A549 (cell line): ENCODE measurements around the gene CAMTA1. TPM values are rescaled to one million over a fixed set of nuclear protein-coding genes. Genes with fewer than 3 reads are reported as not detected.
"Not testable (repeated sequence)": the region's sequence is repeated elsewhere in the genome, so short reads cannot be mapped to it uniquely, and the experiment has no call there.

ENCODE experiments used
- ATAC-seq, 2 experiments: fragments of 200-7000 bp in 1 of 2; fragments of >200 bp in 1 of 2; cut with Nextera tagmentation in 1 of 2; cut with Tn5 transposase in 1 of 2; 3 replicates each; pipeline versions ENCODE4 v1.8.0 to v1.9.1; 2018 to 2020; ENCODE audit warnings: mild to moderate bottlenecking in 1 of 2, moderate library complexity in 1 of 2
- CTCF ChIA-PET: fragments of 300-600 bp; sonication (Branson Sonifier 250); formaldehyde crosslinking; extraction: SDS; loops from one replicate; lab custom pipeline; 2021; ENCODE audit warnings: antibody characterized with exemption, inconsistent platforms; lab: Yijun Ruan, JAX
- POLR2A ChIA-PET: fragments of 350-600 bp; formaldehyde crosslinking; extraction: SDS; loops from one replicate; lab custom pipeline; 2021; ENCODE audit warnings: antibody characterized with exemption, inconsistent platforms; lab: Yijun Ruan, JAX
- DNase-seq, 2 experiments: peaks; one replicate each; pipeline versions ENCODE4 v3.0.0 to v3.0.0-alpha.2; 2011 to 2016; ENCODE audit warnings: low read depth in 1 of 2, low spot score in 1 of 2
- FAIRE-seq: peaks from 2 replicates; lab custom pipeline; 2011; peaks lifted over from hg19 to GRCh38; lab: Jason Lieb, UNC
- H3K27ac ChIP-seq, 2 experiments: fragments of >200 bp; sonication (Bioruptor Twin); formaldehyde crosslinking; 3 replicates each; pipeline ENCODE4 v1.5.1; 2016 to 2017
- H3K4me1 ChIP-seq: fragments of >200 bp; sonication (Bioruptor Twin); formaldehyde crosslinking; 3 replicates; pipeline ENCODE4 v1.6.1; 2016
- H3K4me2 ChIP-seq: fragments of >200 bp; sonication (Bioruptor Twin); formaldehyde crosslinking; 3 replicates; pipeline ENCODE4 v1.6.1; 2016
- H3K4me3 ChIP-seq: fragments of >200 bp; sonication (Bioruptor Twin); formaldehyde crosslinking; 3 replicates; pipeline ENCODE4 v1.5.1; 2016
- H3K9me3 ChIP-seq: fragments of >200 bp; sonication (Bioruptor Twin); formaldehyde crosslinking; 3 replicates; pipeline ENCODE4 v1.6.1; 2016
- BCL3 ChIP-seq: fragments of >200 bp; sonication (Bioruptor Twin); formaldehyde crosslinking; IDR thresholded peaks from 3 replicates; pipeline ENCODE4 v1.6.1; 2016
- BHLHE40 ChIP-seq: IDR thresholded peaks from 2 replicates; pipeline ENCODE4 v1.6.1; 2012; ENCODE audit warnings: low read depth, low read length, inconsistent platforms
- CBX2 ChIP-seq: fragments of 200-600 bp; sonication (generic); IDR thresholded peaks from 2 replicates; pipeline ENCODE4 v1.6.1; 2016; ENCODE audit warnings: low read depth, mild to moderate bottlenecking, borderline replicate concordance
- CBX8 ChIP-seq: fragments of 200-600 bp; sonication (generic); IDR thresholded peaks from 2 replicates; pipeline ENCODE4 v1.6.1; 2016
- CEBPB ChIP-seq, 2 experiments: fragments of >200 bp in 1 of 2; sonication (Bioruptor Twin) in 1 of 2; formaldehyde crosslinking in 1 of 2; IDR thresholded peaks; 2 replicates each; pipeline ENCODE4 v1.6.1; 2012 to 2016
- E2F6 ChIP-seq: IDR thresholded peaks from 2 replicates; pipeline ENCODE4 v1.6.1; 2012; ENCODE audit warnings: low read depth, borderline replicate concordance
- EHF ChIP-seq: fragments of 250-450 bp; sonication (Bioruptor Pico); IDR thresholded peaks from 2 replicates; pipeline ENCODE4 v1.5.0; 2020; ENCODE audit warnings: mild to moderate bottlenecking
- FOSB ChIP-seq: fragments of 250-450 bp; sonication (Bioruptor Pico); IDR thresholded peaks from 2 replicates; pipeline ENCODE4 v1.5.0; 2020; ENCODE audit warnings: mild to moderate bottlenecking, moderate library complexity
- FOSL2 ChIP-seq, 2 experiments: fragments of 450-650 bp in 1 of 2; fragments of >200 bp in 1 of 2; sonication (Bioruptor Twin) in 1 of 2; formaldehyde crosslinking; IDR thresholded peaks; 2 replicates each; pipeline versions ENCODE4 v1.5.0 to v1.6.1; 2016 to 2020; ENCODE audit warnings: mild to moderate bottlenecking in 1 of 2, moderate library complexity in 1 of 2
- FOXS1 ChIP-seq: fragments of 250-450 bp; sonication (Bioruptor Pico); IDR thresholded peaks from 2 replicates; pipeline ENCODE4 v1.5.0; 2020; ENCODE audit warnings: mild to moderate bottlenecking, moderate library complexity
- JUNB ChIP-seq: fragments of >200 bp; sonication (Bioruptor Twin); formaldehyde crosslinking; IDR thresholded peaks from 2 replicates; pipeline ENCODE4 v1.6.1; 2016
- MAFK ChIP-seq: fragments of 450-650 bp; IDR thresholded peaks from 2 replicates; pipeline ENCODE4 v1.6.1; 2014; ENCODE audit not compliant: partially characterized antibody
- MYC ChIP-seq: IDR thresholded peaks from 2 replicates; pipeline ENCODE4 v1.6.1; 2012; ENCODE audit warnings: mild to moderate bottlenecking, inconsistent platforms, low read length, improper control_type of control experiment, borderline replicate concordance
- NFE2L2 ChIP-seq: fragments of 150-350 bp; conservative IDR thresholded peaks from 2 replicates; pipeline ENCODE4 v1.6.1; 2014; ENCODE audit warnings: low read length
- POLR2A ChIP-seq: IDR thresholded peaks from 2 replicates; pipeline ENCODE4 v1.6.1; 2012; ENCODE audit warnings: mild to moderate bottlenecking, low read length
- POLR2AphosphoS2 ChIP-seq: conservative IDR thresholded peaks from 2 replicates; pipeline ENCODE4 v1.6.1; 2012; ENCODE audit warnings: low read length, improper control_type of control experiment, inconsistent platforms
- ZSCAN20 ChIP-seq: fragments of 250-450 bp; sonication (Bioruptor Pico); IDR thresholded peaks from 2 replicates; pipeline ENCODE4 v1.8.0; 2022; ENCODE audit warnings: mild to moderate bottlenecking, moderate library complexity
- WGBS: methylation state at CpG from one replicate; pipeline ENCODE4 v1.1.6; 2017; ENCODE audit errors: missing lambda C conversion rate; 5-methylcytosine and 5-hydroxymethylcytosine counted together
- polyA plus RNA-seq, 4 experiments: library from polyadenylated mRNA; depleted of rRNA in 3 of 4; stranded (reverse); fragments of >200 nt; fragmentation: RNase III in 1 of 4; extraction: RNeasy Plus Mini Kit Qiagen cat#74134 plus additional on column Dnase treatment in 1 of 4; gene quantifications; 2 replicates in 3 of 4; 3 replicates in 1 of 4; pipeline ENCODE4 v1.2.3, GENCODE V29; 2011 to 2017
- TF ChIP-seq, protein P1 (sequence below): fragments of 250-450 bp; sonication (Bioruptor Pico); IDR thresholded peaks from 2 replicates; pipeline ENCODE4 v1.5.0; 2020; ENCODE audit warnings: low read depth, mild to moderate bottlenecking, moderate library complexity

Gene CAMTA1
- polyA plus RNA-seq, 2 of the 4 experiments (the other 2 are of a cell fraction) = 58.8 to 75.0 TPM

GRCh38 chr1:7596126-7596965 lies 811.1 kb downstream of the CAMTA1 start (continued):
- TF ChIP-seq NFE2L2 (no peak), CBX2 (no peak), FOSL2 (IDR thresholded peaks at IDR 0.05) (no peak), FOSL2 (CRISPR knock-in tag; IDR thresholded peaks at IDR 0.05) (no peak), MYC (no peak), POLR2AphosphoS2 (no peak), FOSB (no peak)
- TF ChIP-seq, protein P1, sequence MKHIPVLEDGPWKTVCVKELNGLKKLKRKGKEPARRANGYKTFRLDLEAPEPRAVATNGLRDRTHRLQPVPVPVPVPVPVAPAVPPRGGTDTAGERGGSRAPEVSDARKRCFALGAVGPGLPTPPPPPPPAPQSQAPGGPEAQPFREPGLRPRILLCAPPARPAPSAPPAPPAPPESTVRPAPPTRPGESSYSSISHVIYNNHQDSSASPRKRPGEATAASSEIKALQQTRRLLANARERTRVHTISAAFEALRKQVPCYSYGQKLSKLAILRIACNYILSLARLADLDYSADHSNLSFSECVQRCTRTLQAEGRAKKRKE (CRISPR knock-in tag) = no peak

- H3K4me1 ChIP-seq, H3K4me2 ChIP-seq, POLR2A ChIA-PET, FAIRE-seq, H3K4me3 ChIP-seq, H3K9me3 ChIP-seq, CTCF ChIA-PET, H3K27ac ChIP-seq, ATAC-seq, DNase-seq: not testable (repeated sequence)
- WGBS = 50% methylated on average over 2 of the region's 3 CpGs
Measured at GRCh38 chr1:7598058-7598457, 812.8 kb downstream of the CAMTA1 start.

- H3K27ac ChIP-seq, CTCF ChIA-PET, DNase-seq, H3K4me2 ChIP-seq, ATAC-seq, POLR2A ChIA-PET, H3K4me1 ChIP-seq, H3K9me3 ChIP-seq, H3K4me3 ChIP-seq, FAIRE-seq: not testable (repeated sequence)
- WGBS = 64% methylated on average over 5 of the region's 6 CpGs
Measured at GRCh38 chr1:7604906-7605305, 819.7 kb downstream of the CAMTA1 start.

DNA sequence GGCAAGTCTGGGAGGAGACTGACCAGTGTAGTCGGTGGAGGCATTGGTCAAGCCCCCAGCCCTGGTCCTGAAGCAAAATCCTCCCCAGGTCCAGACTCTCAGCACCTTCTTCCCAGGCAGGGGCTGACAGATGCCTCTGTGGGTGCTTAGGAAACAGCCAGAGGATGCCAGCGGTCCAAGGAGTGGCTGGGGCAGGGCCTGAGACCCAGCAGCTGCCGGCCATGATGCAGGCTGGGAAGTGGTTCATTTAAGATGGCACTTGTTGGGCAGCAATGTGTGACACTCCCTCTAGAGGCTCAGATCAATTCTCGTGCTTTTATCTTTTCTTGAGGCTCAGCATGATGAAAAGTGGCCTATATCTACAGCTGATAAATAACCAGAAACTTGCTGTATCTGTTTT lies 820.8 kb downstream of the CAMTA1 start:
- DNase-seq (no peak), FAIRE-seq (no peak), ATAC-seq (no peak)
- no peak overlapping the region for H3K4me2 ChIP-seq
- no peaks in the 10 kb centered on the region for H3K9me3 ChIP-seq
- H3K4me3 ChIP-seq = no peak overlapping the region
- POLR2A ChIA-PET = no interaction called here
- WGBS = 0% methylated on average over 4 of the region's 4 CpGs
- no peak overlapping the region for H3K27ac ChIP-seq
- CTCF ChIA-PET = interaction anchor here (1.6 kb wide), 1 partner anchor 14 kb away, joined by 3 read pairs; no protein-coding TSS in a partner anchor
- no peak for TF ChIP-seq BCL3
- TF ChIP-seq FOSL2 (IDR thresholded peaks at IDR 0.05) = no peak
- TF ChIP-seq FOSL2 (CRISPR knock-in tag; IDR thresholded peaks at IDR 0.05) = no peak
- TF ChIP-seq EHF = no peak
- no peak for TF ChIP-seq FOXS1
- TF ChIP-seq POLR2A = no peak
- no peak for TF ChIP-seq E2F6
- no peak for TF ChIP-seq CEBPB (IDR thresholded peaks at IDR 0.05)
- TF ChIP-seq MAFK = no peak
- TF ChIP-seq JUNB = no peak
- TF ChIP-seq CBX8 = no peak
- no peak for TF ChIP-seq BHLHE40
- TF ChIP-seq ZSCAN20 = no peak
- H3K4me1 ChIP-seq = no peaks in the 10 kb centered on the region
